Motor neuron (in vitro differentiated cells): ENCODE measurements around the gene ZSCAN2. TPM values are rescaled to one million over a fixed set of nuclear protein-coding genes. Genes with fewer than 3 reads are reported as not detected.

Experiments
- ATAC-seq, 8 experiments: fragments of 200-7000 bp; cut with Tn5 transposase; replicated peaks in 6 of 8; 2 replicates each; pipeline ENCODE4 v1.8.0; 2021; ENCODE audit warnings: mild to moderate bottlenecking in 8 of 8, moderate library complexity in 8 of 8
- H3K27ac ChIP-seq, 2 donors: fragments of 250-450 bp; sonication (Bioruptor Pico); 2 replicates each; pipeline ENCODE4 v1.9.0; 2021; ENCODE audit warnings: antibody characterized with exemption in 2 of 2, mild to moderate bottlenecking in 2 of 2, moderate library complexity in 1 of 2
- H3K4me1 ChIP-seq, 2 donors: fragments of 250-450 bp; sonication (Bioruptor Pico); replicated peaks in 1 of 2; 2 replicates each; pipeline ENCODE4 v1.6.1; 2021; ENCODE audit warnings: antibody characterized with exemption in 2 of 2, mild to moderate bottlenecking in 2 of 2, moderate library complexity in 1 of 2
- H3K4me3 ChIP-seq, 5 donors: fragments of 250-450 bp; sonication (Bioruptor Pico); 2 replicates each; pipeline ENCODE4 v1.9.0; 2021; ENCODE audit warnings: antibody characterized with exemption in 5 of 5, mild to moderate bottlenecking in 5 of 5, moderate library complexity in 4 of 5
- WGBS, 10 experiments: fragments of 450-650 bp; shearing (Covaris generic); methylation state at CpG; one replicate each; pipeline ENCODE4 v1.0.0; 2022; 5-methylcytosine and 5-hydroxymethylcytosine counted together
- in situ Hi-C, 9 experiments: fragments of 400-800 bp; cut with MboI; loops; one replicate each; pipeline ENCODE4 v1.15.0; 2021; ENCODE audit warnings: low sequenced_read_pairs in 9 of 9, low pct_unique_long_range_greater_than_20kb in 2 of 9; ENCODE audit not compliant: unreplicated experiment in 9 of 9
- total RNA-seq, 8 experiments: library from RNA; unstranded; fragments of 300-600 nt; gene quantifications; 2 replicates each; pipeline versions ENCODE4 v1.2.3 to v1.2.4, GENCODE V29; 2022

ZSCAN2 gene
- total RNA-seq, 8 experiments from 2014 or later, result 1.7 to 29.6 (median 20.1) TPM

GRCh38 chr15:84649706-84650105 is 48.9 kb downstream of the ZSCAN2 start:
- Histone ChIP-seq H3K4me1 (peaks cover 12 to 18% of the 10 kb centered on the region in 2 donors), H3K4me3 (no peak overlapping the region), H3K27ac (no peak overlapping the region)
- in situ Hi-C loops, result no loop called here
- WGBS, 10 experiments, result 83 to 100% methylated on average over 1 of the region's 2 CpGs; no CpG with 5 or more reads in 8 of the 10 experiments
- ATAC-seq, result peak in 1 of 8 experiments; percentile 2

DNA sequence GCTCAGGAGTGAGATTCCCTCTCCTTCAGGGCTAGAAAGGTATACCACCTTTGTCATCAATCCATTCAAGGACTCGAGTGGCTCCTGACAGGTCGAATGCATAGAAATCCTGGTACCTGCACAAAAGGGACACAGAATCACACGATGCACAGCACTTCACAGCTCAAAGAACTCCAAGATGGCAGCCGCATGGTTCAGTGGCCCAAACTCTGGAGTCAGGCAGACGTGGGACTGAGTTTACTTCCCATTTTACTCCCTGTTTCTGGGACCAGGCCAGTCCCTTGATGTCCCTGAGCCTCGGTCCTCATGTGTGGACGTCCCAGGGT is 52.7 kb downstream of the ZSCAN2 start:
- Histone ChIP-seq H3K27ac (peak overlapping the region; percentile 87 to 89), H3K4me1 (peaks cover 18 to 19% of the 10 kb centered on the region in 2 donors), H3K4me3 (peak overlapping the region; percentile 60 to 79 (median 76))
- ATAC-seq, result no peak
- 0 to 22% (median 5%) methylated on average over 1 to 4 of the region's 7 CpGs; no CpG with 5 or more reads in 2 of the 10 experiments for WGBS, 10 experiments
- in situ Hi-C loops, result no loop called here

GRCh38 chr15:84653910-84654688 is 53.3 kb downstream of the ZSCAN2 start, which contains the start of gene WDR73:
Gene WDR73 (minus strand): TSS chr15:84654283. CDS start chr15:84654274, 9 bp downstream.
- peak within 1 kb of the TSS; percentile 87 to 89 for H3K27ac ChIP-seq
- WGBS, 10 experiments, result 0 to 2% (median 0%) methylated on average over 5 to 20 of the region's 49 CpGs; no CpG with 5 or more reads in 4 of the 10 experiments
- ATAC-seq, result peak; percentile 73 to 90 (median 82)
- H3K4me3 ChIP-seq, result peak within 1 kb of the TSS; percentile 60 to 79 (median 76)
- in situ Hi-C loops, result no loop called here
- peaks cover 18 to 21% of the 10 kb centered on the region in 2 donors for H3K4me1 ChIP-seq

GRCh38 chr15:84654689-84655453 is 54.1 kb downstream of the ZSCAN2 start:
- Histone ChIP-seq H3K4me1 (peaks cover 18 to 24% of the 10 kb centered on the region in 2 donors), H3K4me3 (peak overlapping the region; percentile 60 to 79 (median 76)), H3K27ac (no peak overlapping the region)
- ATAC-seq, result peak in 7 of 8 experiments; percentile 1 to 31 (median 18)
- in situ Hi-C loops, result no loop called here
- 0 to 23% (median 7%) methylated on average over 2 to 14 of the region's 19 CpGs; no CpG with 5 or more reads in 2 of the 10 experiments for WGBS, 10 experiments

DNA sequence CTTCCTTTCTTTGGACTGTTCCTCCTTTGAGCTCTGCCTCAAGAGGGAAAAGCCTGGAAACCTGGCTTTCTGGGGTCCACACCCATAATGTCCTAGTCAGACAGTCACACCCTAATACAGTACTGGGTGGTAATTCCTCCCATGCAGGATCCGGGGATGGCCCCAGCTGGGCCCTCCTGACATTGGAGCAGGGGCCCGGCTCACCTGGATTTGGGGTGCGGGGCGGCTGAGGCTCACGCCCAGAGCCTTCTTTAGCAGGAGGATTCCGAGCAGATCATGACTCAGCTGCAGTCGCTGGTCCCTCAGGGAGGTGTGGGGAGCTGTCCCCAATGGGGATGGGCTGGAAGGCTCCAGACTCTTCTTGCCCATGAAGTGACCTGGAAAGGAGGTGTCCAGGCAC is 56.2 kb downstream of the ZSCAN2 start:
- Histone ChIP-seq H3K4me1 (peaks cover 14 to 22% of the 10 kb centered on the region in 2 donors), H3K4me3 (no peak overlapping the region), H3K27ac (no peak overlapping the region)
- in situ Hi-C loops, result no loop called here
- whole genome bisulfite sequencing, 10 experiments, result 60 to 100% (median 88%) methylated on average over 1 to 4 of the region's 7 CpGs; no CpG with 5 or more reads in 6 of the 10 experiments
- ATAC-seq, result no peak

- peak overlapping the region in 1 of 2 donors; percentile 52 for H3K27ac ChIP-seq
- in situ Hi-C loops, result no loop called here
- WGBS, 10 experiments, result 0 to 60% (median 13%) methylated on average over 1 to 14 of the region's 17 CpGs; no CpG with 5 or more reads in 2 of the 10 experiments
These were observed 56.9 kb downstream of the ZSCAN2 start for GRCh38 chr15:84657748-84658079.

DNA sequence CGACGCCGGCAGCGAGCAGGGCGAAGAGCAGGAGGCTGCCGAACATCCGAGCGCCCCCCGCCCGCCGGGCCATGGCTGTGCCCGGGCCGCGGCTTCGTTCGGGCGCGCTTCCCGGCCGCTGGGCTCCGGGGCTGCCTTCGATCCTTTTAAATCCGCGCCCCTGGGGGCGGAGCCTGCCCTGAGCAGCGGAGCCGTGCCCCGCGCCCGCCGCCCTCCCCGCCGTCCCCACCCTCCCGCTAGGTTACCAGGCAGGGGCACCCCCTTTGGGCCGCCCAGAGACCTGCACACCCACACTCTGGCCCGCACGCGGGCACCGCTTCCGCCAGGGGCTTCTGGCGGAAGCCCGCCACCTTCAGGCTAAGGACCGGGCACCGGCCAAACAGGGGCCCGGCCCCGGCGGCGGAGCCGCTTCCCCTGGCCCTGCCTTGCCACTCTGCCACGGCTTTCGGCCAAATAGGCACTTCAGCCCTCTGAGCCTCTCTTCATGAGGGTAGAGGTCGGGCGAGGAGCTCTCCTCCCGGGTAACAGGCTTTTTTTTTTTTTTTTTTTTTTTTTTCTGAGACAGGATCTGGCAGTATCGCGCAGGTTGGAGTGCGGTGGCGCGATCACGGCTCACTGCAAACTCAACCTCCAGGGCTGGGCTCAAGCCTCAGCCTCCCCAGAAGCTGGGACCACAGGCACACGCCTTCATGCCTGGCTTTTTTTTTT is 57.4 kb downstream of the ZSCAN2 start, which contains the start of gene NMB:
Gene NMB, minus strand, starts transcription at position 120 of the 708 bp plus-strand sequence. Its CDS starts 47 bp downstream, at position 73.
- Histone ChIP-seq H3K4me3 (peak within 1 kb of the TSS; percentile 34 to 47 (median 35)), H3K27ac (peak within 1 kb of the TSS in 1 of 2 donors; percentile 52), H3K4me1 (peaks cover 2 to 13% of the 10 kb centered on the region in 2 donors)
- in situ Hi-C loops, result no loop called here
- ATAC-seq, result peak; percentile 35 to 80 (median 72)
- WGBS, 10 experiments, result 0 to 55% (median 0%) methylated on average over 1 to 7 of the region's 61 CpGs; no CpG with 5 or more reads in 3 of the 10 experiments

More at GRCh38 chr15:84657748-84658079, 56.9 kb downstream of the ZSCAN2 start:
- Histone ChIP-seq H3K4me1 (peaks cover 7 to 18% of the 10 kb centered on the region in 2 donors), H3K4me3 (peak overlapping the region; percentile 34 to 47 (median 35))
- no peak for ATAC-seq

DNA sequence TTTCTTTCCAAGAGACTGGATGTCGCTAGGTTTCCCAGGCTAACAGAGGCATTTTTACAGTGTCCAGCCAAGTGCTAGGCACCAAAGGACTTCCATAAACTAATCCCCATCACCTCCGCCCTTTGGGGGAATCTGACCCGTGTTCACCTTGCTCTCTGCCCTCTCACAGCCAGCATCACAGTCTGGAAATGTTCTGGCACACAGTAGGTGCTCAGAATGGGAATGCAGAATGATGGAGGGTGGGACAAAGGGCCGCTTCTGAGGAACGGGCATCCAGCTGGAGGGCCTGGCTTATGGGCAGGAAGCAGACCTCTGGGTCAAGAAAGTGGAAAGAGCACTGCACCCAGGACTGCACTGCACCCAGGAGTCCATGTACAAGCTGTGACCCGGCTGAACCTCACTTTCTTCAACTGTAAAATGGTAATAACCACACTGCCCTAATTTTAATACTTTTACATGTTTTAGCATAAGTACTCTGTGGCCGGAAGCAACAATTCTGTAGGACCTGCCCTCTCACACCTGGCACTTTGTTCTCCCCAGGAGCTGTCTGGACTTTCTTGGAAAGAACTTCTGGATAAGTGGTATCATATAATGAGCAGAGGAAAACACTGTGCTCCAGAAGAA is 58.1 kb downstream of the ZSCAN2 start:
- H3K27ac ChIP-seq, result peak overlapping the region in 1 of 2 donors; percentile 42
- H3K4me3 ChIP-seq, result peak overlapping the region in 2 of 5 donors; percentile 34 to 47
- in situ Hi-C loops, result no loop called here
- peak in 3 of 8 experiments; percentile 0 to 8 (median 6) for ATAC-seq
- WGBS, 10 experiments, result 0 to 100% (median 63%) methylated on average over 1 to 7 of the region's 7 CpGs; no CpG with 5 or more reads in 3 of the 10 experiments
- peaks cover 0 to 11% of the 10 kb centered on the region in 2 donors for H3K4me1 ChIP-seq

DNA sequence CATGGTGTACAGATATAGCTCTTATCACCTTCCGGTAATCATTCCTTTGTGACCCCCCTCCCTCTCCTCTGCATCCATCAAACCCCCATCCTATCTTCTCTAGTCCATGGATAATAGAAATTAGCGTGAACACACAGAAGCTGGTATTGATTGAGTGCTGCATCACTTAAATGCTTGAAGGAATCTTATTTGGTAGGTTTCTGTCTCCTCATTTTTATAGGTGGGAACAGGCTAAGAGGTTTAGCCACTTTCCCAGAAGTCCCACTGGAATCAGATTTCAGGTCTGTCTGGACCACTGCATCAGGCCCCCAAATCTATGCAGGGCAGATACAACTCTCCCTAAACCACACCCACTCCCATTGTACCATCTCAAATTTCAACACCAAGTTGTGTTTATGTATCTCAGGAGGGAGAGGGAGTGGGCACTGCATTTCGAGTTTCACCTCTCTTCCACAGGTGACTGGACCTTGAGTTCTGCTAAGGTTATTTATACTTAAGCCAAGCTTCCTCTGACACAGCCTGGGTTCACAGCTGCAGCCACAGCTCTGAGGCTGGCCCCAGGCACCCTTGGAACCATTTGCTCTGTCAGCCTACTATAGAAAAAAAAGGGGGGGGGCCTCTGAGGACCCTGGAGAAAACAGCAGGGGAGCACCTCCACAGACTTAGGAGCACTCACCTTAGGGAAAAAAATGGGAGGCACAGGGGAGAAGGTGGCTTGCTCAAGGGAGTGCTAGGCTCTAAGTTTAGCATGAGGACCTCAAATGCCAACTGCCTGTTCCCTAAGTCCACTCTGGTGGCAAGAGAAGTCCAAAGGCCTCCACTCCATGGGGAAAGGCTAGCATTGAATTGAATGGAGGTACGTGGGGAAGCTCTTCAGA is 59.3 kb downstream of the ZSCAN2 start:
- in situ Hi-C loops, result no loop called here
- peaks cover 0 to 11% of the 10 kb centered on the region in 2 donors for H3K4me1 ChIP-seq
- no peak overlapping the region for H3K4me3 ChIP-seq
- no peak for ATAC-seq
- no peak overlapping the region for H3K27ac ChIP-seq
- 0 to 100% (median 70%) methylated on average over 1 to 3 of the region's 4 CpGs; no CpG with 5 or more reads in 2 of the 10 experiments for WGBS, 10 experiments

DNA sequence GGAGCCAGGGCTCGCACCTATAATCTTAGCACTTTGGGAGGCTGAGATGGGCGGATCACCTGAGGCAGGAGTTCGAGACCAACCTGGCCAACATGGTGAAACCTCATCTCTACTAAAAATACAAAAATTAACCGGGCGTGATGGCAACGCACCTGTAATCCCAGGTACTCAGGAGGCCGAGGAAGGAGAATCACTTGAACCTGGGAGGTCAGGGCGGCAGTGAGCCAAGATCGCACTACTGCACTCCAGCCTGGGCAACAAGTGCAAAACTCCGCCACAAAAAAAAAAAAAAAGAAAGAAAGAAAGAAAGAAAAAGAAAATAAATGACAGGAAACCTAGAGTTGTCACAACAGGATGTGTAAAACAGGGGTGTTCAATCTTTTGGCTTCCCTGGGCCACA is 60.2 kb downstream of the ZSCAN2 start:
- ATAC-seq, result no peak
- Histone ChIP-seq H3K4me3 (no peak overlapping the region), H3K27ac (no peak overlapping the region), H3K4me1 (peaks cover 0 to 11% of the 10 kb centered on the region in 2 donors)
- in situ Hi-C loops, result no loop called here
- WGBS, 10 experiments, result 90 to 98% (median 97%) methylated on average over 6 to 10 of the region's 10 CpGs

- ATAC-seq, result no peak
- in situ Hi-C loops, result no loop called here
- WGBS, 10 experiments, result 80 to 100% (median 95%) methylated on average over 1 to 2 of the region's 2 CpGs; no CpG with 5 or more reads in 1 of the 10 experiments
- no peak overlapping the region for H3K4me3 ChIP-seq
- no peak overlapping the region for H3K27ac ChIP-seq
- H3K4me1 ChIP-seq, result no peaks in the 10 kb centered on the region
These were observed 65.6 kb downstream of the ZSCAN2 start for GRCh38 chr15:84666373-84666772.
